HuH-7.5 (cell line): ENCODE data around the gene WDR46.
A peak's percentile ranks its signal among the peaks of the same experiment; 100 is the strongest.
"Not testable (repeated sequence)": the region's sequence is repeated elsewhere in the genome, so short reads cannot be mapped to it uniquely, and the experiment has no call there.

Source experiments
- DNase-seq: peaks from one replicate; pipeline ENCODE4 v3.0.0; 2011; ENCODE audit warnings: low spot score

The WDR46 gene

DNA sequence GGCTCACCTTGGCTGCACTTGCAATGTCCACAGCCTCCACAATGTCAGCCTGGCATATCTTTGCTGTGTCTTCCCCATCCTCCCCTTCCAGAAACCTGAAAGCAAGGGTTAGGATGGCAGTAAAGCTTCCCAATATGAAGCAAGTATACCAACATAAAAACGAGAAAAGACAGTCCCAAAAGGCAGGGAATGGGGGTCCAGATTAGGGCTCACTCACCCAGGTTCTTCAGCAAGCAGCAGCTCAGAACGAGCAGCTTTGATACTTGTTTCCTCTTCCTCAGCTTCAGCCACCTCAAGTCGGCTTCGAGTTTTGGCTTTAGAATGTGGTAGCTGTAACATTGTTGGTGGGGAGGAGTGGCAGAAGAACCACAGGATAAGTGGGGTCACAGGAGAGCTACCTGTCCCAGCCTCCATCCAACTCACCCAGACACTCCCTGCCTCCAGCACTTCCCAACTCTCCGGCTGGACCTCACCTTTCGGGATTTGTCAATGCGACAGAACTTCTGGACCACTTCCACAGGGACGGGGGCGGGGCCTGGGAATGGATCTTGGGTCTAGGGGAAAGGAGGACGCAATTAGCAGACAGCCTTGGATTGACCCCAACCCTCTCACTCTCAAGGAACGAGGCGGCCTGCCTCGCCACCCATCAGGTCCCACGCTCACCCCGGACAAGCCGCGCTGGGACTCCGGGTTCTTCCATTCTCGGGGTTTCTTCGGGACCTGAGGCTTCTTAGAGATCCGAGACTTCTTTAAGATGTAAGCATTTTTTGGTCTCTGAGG is 708 bp downstream of the WDR46 start:
- no peak for DNase-seq

DNA sequence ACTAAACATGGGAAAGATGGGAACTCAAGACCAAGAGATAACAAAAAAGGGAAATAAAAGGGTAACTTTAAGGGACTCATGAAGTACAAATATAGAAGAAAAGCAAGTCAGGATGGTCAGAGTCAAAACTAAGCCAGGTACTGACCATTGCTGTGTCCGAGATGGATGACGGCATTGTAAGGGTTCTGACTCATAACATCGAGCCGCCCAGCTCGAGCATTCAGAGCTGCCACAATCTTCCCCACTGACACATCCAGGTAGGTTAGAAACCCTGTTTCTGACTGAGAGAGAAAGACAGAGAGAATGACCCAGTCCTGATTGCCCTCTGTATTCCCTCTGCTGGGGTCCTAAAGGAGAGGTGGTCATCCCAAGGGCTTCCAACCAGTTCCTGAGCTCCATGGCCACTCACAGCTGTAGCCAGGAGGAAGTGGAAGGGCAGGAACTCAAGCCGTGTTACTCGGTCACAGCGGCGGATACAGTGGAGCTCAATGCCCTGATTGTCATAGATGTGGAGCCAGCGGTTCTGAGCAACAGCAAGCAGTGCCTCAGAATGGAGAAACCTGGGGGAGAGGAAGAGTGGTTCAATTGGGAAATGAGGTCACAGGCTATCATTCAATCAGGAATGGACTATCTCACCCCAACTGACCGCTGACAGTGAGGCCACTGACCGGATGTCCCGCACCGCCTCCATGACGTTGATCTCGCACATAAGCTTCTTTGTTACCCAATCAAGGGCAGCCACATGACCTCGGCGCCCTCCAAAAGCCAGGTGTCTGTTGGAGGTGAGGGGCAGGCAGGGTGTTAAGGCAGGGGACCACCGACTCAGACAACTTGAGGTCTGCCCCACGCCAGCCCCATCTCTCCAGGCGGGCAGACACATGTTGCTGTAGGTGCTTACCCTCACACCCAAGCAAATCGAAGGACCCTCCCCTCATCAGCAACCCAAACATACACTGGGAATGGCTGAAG is 1.8 kb downstream of the WDR46 start:
- DNase-seq: no peak

DNA sequence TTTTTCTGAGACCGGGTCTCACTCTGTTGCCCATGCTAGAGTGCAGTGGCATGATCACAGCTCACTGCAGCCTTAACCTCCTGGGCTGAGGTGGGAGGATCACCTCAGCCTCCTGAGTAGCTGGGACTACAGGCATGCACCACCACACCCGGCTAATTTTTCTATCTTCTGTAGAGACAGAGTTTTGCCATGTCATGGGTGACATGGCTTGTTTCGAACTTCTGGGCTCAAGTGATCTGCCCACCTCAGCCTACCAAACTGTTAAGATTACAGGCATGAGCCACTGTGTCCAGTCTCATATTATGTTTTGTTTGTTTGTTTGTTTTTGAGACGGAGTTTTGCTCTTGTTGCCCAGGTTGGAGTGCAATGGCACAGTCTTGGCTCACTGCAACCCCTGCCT is 3.8 kb downstream of the WDR46 start:
- DNase-seq: not testable (repeated sequence)

DNA sequence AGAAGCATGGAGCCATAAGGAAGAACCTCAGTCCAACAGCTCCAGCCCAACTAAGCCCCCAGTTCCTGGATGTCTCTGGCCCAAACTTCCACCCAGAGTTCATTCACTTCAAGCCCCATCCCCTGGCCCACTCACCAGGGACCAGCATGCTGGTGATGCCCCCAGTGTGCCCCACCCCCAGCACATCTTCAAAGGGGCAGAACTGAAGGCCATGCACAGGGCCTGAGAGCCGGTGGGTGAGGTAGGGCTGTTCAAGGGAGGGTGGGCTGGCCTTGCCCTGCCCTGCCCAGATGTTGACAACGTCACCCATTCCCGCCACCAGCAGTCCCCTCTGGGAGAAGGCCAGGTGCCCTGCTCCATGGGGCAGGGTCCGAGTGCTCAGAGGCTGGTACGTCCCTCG is 8.5 kb downstream of the WDR46 start:
- DNase-seq: no peak

DNA sequence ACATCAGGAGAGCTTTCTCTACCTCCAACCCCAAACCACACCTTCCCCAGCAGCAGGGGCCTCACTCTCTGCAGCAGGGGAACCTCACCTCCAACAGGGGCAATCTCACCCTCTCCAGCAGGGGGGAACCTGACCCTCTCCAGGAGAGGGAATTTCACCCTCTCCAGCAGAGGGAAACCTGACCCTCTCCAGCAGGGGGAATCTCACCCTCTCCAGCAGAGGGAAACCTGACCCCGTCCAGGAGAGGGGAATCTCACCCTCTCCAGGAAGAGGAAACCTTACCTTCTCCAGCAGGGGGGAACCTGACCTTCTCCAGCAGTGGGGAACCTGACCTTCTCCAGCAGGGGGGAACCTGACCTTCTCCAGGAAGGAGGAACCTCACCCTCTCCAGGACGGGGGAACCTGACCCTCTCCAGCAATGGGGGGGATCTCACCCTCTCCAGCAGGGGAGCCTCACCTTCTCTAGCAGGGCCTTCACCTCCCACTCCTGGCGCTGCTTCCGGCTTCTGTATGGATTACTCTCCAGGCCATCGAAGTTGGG is 9.0 kb downstream of the WDR46 start:
- DNase-seq: peak; percentile 77

DNA sequence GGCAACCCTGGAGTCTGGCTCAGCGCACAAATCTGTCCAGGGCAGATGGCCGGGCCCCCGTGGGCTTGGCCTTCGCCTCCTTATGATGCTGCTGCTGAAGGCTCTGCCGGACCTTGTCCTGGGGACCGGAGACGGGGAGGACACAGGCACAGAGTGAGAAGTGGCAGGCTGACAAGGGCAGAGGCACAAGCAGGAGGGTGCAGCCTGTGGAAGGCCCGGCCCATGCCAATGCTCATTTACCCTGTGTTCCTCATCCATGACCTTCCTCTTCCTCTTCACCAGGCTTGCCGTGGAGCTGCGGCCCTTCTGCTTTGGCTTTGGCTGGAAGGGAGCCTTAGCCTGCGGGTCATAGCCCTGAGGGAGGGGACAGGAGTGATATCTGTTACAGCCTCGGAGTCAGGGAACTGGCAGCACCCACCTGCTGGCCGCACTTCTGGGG is 9.8 kb downstream of the WDR46 start:
- no peak for DNase-seq

DNA sequence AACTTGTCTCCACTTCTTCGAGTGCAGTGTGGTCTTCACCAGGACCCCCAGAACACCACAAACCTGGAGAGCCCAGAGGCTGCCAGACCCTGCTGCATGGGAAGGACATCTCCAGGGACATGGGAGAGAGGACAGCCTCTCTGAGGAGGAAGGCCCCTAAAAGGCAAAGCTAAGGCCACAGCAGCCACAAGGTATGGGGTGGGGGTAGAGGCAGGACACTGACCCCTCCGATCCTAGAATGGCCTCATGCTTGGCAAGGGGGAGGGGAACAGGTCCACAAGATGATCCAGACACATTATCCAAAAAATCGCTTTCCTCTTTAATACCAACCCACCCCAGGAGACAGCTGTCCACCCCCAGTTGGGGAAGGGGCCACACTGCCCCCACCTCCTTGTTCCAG is 10.2 kb downstream of the WDR46 start:
- no peak for DNase-seq

DNA sequence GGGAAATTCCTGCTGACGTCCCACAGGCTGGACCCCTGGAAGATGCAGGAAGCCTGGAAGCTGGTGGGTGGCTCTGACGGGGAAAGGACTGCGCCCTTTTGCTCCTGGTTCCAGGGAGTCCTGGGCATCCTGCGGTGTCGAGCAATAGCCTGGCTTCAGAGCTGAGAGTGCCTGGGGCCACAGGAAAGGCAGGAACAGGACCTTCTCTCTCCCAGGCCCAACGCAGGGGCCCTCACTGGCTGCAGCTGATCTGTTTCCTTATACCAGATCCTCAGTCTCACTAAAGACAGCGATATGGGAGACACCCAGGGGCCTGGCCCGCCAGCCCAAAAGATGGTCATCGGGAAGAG is 10.7 kb downstream of the WDR46 start:
- DNase-seq: no peak

DNA sequence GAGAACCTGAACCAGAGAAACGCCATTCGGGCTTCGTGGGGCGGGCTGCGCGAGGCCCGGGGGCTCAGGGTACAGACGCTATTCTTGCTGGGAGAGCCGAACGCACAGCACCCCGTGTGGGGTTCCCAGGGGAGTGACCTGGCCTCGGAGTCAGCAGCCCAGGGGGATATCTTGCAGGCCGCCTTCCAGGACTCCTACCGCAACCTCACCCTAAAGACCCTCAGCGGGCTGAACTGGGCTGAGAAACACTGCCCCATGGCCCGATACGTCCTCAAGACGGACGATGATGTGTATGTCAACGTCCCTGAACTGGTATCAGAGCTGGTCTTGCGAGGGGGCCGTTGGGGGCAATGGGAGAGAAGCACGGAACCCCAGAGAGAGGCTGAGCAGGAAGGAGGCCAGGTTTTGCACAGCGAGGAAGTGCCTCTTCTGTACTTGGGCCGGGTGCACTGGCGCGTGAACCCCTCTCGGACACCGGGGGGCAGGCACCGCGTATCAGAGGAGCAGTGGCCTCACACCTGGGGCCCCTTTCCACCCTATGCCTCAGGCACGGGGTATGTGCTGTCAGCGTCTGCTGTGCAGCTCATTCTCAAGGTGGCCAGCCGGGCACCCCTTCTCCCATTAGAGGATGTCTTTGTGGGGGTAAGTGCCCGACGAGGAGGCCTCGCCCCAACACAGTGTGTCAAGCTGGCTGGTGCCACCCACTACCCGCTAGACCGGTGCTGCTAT is 11.2 kb downstream of the WDR46 start:
- DNase-seq: no peak

DNA sequence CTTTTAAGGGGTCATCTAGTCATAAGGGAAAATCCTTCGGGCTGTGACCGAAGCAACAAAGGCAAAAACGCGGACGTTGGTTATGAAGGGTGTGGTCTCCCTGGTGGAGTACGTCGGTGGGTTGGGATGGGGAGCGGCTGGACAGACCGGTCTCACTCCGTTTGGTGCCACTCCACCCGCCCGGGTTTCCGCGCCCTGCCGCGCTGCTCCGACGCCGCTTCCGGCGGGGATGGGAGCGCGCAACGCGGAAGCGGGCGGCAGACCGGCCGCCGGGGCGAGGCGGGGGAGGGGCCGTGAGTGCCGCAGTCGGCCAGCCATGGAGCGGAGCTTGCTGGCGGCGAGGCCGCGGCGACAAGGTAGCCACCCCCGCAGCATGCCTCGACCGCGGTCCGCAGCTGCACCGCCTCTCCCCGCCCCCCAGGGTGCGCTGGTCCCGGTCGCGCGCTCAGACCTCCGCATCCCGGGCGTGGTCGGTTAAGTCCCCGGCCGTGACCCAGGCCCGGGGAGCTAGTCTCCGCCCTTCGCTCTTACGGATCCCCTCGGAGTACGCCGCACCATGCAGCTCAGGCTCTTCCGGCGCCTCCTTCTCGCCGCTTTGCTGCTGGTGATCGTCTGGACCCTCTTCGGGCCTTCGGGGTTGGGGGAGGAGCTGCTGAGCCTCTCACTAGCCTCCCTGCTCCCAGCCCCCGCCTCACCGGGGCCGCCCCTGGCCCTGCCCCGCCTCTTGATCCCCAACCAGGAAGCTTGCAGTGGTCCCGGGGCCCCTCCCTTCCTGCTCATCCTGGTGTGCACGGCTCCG is 12.0 kb downstream of the WDR46 start, which contains the start of gene B3GALT4:
Gene B3GALT4 (plus strand): TSS at position 260 of the 799 bp plus-strand sequence. CDS start 297 bp downstream, at position 557.
- peak; percentile 31 for DNase-seq

DNA sequence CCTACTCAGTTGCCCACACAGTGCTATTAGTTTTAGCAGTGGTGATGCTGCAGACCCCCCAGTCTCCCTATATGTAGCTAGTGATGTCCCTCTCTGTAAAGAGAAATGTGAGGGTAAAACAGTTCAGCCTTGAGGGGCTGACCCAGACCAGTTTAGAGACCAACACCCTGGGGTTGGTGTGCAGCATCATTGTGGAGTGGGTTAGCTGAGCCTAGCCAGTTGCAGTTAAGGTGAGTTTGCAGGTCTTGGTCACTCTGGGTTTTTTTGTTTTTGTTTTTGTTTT is 12.5 kb downstream of the WDR46 start:
- no peak for DNase-seq

DNA sequence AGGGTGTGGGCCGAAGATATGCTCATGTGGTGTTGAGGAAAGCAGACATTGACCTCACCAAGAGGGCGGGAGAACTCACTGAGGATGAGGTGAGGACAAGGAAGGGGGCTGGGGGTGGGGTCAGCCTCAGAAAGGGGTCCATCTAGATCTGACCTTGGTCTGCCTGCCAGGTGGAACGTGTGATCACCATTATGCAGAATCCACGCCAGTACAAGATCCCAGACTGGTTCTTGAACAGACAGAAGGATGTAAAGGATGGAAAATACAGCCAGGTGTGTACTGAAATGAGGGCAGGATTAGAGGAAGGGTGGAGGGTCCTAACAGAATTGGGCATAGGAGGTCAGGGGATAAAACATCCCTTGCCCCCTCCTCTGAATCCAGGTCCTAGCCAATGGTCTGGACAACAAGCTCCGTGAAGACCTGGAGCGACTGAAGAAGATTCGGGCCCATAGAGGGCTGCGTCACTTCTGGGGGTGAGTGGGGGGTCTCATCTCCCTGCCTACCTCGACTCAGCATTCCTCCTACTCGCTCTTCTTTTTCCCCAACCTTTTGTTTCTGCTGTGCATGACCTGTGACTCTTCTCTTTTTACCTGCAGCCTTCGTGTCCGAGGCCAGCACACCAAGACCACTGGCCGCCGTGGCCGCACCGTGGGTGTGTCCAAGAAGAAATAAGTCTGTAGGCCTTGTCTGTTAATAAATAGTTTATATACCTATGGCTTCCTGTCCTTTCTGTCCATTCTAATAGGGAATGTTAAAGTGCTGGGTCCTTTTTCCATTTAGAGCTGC is 13.1 kb downstream of the WDR46 start:
- DNase-seq: not testable (repeated sequence)

DNA sequence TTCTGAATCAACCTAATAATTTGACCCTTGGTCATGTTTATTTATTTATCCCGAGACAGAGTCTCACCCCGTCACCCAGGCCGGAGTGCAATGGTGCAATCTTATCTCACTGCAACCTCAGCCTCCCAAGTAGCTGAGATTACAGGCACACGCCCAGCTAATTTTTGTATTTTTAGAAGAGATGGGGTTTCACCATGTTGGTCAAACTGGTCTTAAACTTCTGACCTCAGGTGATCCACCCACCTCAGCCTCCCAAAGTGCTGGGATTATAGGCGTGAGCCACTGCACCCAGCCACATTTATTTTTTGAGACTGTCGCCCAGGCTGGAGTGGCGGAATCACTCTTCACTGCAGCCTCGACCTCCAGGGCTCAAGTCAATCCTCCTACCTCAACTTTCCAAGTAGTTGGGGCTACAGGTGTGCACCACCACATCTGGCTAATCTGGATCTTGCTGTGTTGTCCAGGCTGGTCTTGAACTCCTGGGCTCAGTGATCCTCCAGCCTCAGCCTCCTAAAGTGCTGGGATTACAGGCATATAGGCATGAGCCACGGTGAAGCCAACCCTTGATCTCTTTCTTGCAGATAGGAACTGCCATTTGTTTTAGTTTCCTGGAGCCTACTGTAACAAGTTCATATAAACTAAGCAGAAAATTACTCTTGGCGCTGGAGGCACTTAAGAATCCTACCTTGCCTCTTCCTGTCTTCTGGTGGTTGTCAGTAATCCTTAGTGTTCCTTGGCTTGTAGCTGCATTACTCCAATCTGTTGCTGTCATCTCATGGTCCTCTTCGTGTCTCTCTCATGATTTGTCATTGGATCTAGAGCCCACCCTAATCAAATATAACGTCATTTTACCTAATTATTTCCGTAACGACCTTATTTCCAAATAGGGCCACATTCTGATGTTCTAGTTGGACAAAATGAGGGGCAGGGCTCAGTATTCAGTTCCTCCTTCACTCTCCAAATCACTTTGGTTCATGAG is 14.8 kb downstream of the WDR46 start:
- DNase-seq: no peak

DNA sequence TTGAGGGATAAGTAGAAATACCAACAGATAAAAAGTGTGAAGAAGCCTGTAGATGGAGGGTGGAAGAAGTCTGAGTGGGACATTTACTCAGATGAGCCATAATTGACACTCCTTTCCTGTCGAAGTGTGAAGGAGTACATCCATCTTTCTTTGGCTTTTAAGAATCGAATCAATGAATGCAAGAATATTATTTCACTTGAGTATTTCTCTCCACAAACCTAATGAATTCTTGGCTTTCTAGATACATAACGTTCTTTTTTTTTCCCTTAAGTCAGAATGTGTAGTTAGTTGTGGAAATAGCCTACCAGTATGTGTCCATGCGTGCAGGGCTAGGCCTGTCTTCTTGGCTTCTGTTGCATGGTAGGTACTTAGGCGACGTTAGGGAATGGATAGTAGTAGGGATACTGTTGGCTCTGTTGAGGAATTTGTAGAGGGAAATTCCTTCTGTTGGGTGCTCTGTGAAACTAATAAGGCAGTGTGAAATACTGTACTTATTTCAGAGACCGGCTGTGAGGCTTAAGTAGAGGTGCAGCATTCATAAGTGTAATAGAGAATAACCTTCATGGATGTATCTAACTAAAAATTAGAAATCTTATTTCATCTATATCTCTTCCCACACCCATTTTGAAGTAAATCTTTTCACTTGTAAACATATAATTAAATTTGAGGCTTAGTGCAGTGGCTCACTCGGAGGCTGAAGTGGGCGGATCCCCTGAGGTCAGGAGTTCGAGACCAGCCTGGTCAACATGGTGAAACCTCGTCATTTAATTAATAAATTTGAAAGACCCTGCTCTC is 15.7 kb downstream of the WDR46 start:
- no peak for DNase-seq

DNA sequence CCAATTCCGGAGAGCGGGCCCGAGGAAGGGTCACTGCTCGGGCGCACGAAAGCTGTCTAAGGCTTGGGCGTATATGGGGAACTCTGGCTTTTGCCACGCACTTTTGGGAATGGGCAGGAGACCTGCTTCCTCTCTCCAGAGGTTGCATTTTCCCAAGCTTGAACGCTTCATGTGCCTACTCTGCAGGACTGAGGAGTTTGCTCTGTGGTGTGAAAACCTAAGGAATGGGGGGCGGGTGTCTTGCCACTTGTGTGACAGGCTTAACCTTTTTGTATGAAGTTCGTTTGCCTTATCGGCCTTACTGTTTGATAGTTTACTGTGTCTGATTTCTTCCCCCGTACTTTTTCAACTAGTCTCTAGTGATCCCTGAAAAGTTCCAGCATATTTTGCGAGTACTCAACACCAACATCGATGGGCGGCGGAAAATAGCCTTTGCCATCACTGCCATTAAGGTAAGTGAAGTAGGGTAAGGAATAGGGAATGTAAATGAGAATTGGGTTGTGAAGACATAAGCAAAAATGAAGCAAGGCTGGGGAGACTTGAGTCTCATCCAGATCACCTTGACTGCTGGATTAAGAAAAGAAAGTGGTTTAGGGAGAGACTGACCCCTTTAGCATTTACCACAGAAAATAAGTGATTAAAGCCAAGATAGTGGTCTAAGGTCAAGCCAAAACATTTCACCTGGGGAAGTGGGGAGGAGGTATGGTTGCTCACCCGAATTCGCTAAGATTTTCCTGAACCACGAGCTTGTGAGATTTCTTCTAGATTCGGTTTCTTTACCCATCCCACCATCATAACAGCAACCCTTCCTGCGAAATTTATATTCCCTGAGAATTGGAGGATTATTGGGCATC is 16.5 kb downstream of the WDR46 start:
- DNase-seq: no peak

DNA sequence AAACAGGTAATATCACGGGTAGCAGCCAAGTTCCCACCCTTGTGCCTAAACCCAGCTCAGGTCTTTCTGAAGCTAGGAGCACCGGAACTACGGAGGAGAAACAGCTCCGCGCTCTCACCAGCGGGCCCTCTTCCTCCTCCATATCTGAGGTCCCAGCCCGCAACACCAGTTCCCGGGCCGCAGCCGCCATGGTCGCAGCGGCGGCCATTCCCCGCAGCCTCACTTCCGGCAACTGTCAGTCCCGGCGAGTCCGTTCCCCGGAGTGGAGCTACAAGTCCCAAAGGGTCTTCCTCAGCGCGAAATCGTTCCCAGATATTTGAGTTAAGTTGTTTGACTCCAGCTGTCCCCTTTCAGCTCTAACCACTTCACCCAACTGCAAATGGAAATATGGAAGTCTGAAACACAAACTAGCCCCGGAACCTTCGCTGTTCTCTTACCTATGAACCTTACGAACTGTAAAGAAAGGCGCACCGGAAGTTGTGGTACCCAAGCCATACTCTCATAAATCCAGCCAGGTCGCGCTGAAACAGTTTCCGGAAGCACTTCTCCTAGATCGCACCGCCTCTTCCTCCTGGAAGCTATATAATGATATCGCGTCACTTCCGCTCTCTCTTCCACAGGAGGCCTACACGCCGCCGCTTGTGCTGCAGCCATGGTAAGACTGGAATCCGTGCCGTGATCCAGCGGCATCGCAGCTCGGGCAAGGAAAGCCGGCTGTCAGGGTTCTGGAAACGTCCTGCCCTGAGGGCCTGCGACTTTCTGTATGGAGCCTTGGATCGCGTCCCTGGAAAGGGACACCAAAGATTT is 17.4 kb downstream of the WDR46 start, which contains the start of the genes RPS18 and VPS52:
Gene RPS18 (plus strand): TSS at position 608 of the 807 bp plus-strand sequence. CDS start 45 bp downstream, at position 653.
Gene VPS52 (minus strand): TSS at position 409 of the 807 bp plus-strand sequence. CDS start 201 bp downstream, at position 208.
- DNase-seq: peak; percentile 75

DNA sequence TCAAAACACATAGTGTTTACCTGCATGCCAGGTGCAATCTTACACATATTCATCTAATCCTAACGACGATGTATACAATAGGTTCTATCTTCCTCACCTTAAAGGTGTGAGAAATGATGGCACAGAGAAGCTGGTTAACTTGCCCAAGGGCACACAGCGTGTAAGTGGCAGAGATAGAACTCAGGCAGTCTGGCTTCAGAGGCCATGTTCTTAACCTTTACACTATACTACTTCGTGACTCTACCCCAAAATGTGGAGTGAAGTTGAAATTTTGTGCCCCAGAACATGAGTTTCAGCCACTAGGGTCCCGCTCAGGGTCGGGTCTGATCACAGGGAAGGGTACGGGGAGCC is 17.9 kb downstream of the WDR46 start:
- DNase-seq: no peak
